ENCODE measurements around the gene TCTN2.
A peak's percentile ranks its signal among the peaks of the same experiment; 100 is the strongest.

Gene TCTN2

DNA sequence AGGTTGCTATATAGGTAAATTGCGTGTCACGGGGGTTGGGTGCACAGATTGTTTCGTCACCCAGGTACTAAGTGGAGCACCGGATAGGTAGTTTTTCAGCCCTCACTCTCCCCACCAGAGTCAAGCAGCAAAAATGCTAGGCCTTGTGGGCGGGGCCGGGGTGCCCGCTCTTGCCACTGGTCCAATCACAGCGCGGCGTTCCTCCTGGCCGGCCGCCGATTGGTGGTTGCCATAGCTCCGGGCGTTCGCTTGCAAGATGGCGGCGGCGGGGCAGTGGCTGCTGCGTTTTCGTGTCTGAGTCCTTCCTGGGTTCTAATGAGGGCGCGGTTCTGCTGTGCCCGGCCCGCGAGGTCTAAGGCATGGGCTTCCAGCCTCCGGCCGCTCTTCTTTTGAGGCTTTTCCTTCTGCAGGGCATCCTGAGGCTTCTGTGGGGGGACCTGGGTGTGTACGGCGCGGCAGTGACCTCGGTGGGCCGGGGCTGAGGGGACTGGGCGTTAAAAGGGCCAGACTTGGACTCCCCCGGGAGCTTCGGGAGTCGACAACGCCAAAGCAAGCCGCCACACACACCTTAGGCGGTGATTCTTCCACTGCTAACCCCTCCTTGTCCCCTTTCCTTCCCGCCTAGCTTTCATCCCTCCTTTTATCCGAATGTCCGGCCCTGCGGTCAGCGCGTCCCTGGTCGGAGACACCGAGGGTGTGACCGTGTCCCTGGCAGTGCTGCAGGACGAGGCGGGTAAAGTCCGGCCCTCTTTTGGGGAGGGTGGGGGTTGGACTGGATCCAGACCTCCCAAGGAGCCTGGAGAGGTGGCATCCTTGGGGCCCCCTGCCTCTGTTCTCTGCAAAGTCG, at the start of gene TCTN2:
Gene TCTN2 (plus strand): TSS at position 232 of the 847 bp plus-strand sequence. CDS start 128 bp downstream, at position 360.
- DNase-seq (ENCODE audit: low read depth), result peak; percentile 93

DNA sequence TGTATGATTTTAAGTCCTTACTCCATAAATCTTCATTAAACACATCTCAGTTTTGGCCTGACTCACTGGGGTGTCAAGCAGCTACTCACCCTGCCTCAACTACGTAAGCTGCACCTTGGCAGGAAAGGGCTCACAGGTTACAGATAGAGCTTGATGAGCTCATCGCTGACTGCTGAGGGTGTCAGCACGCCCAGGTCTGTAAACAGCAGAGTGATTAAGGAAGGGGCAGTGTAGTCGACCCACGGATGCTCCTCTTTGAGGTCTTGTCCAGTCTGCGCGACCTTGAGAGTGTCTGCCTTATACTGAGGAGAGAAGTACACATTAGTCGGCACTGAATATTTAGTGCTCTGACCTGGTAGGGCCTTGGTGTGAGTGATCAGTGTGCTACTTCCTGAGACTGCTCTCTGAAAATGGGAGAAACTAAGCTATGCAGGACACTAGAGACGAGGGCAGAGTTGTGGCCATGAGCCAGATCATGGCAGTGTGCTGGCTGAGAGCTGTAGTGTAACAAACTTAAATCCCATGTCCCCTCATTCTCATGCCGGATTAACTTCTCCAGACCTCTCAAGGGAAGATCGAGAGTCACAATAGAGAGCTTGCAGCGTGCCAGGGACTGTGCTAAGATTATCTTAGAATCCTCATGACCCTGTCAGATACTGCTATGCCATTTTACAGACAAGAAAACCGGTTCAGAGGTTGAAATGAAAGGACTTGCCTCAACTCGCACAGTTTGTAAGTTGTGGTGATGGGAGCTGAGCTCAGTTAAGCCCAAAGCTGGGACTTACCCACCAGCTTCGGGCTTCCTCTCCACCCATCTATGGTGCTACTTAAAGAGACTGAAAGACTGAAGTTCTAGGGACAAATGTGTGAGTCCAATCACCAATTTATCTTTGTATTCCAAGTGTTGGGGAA, 49.0 kb upstream of the TCTN2 start:
- no peak for DNase-seq (ENCODE audit: low read depth)

DNA sequence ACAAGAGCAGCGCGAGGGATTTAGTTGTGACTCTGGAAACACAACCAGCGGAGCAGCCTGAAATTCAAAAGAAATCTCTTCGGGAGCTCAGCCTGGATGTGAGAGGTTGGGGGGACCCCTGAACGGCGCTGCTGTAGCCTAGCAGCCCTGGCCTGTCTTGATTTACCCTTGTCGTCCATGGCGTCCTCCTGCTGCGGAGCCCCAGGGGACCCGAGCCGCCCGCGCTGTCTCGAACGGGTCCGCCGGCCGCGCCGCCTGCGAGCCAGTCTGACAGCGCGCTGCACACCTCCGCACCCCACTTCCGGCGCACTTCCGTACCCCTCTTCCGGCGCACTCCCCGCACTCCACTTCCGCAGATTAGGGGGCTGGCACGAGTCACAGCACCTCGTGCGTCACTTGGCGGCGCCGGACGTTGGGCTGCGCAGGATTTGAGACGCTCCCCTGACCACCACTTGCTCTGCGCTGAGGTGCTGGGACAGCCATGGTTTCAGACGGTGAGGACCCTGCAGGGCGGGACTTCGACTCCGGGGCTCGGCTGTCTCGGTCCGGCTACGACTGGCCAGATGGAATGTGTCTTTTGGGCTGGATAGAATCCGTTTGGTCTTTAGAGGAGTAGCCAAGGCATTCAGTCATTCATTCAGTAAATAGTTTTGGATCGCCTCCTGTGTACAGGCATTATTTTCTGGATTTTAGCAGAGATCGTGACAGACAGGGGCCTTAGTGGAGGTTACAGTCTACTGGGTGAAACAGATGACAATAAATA, 37.4 kb upstream of the TCTN2 start, which contains the start of the genes EIF2B1 and GTF2H3:
Gene EIF2B1 (minus strand): TSS at position 308 of the 763 bp plus-strand sequence. CDS start 129 bp downstream, at position 179.
Gene GTF2H3 (plus strand): TSS at position 451 of the 763 bp plus-strand sequence. CDS start 31 bp downstream, at position 482.
- DNase-seq (ENCODE audit: low read depth), result peak; percentile 91

DNA sequence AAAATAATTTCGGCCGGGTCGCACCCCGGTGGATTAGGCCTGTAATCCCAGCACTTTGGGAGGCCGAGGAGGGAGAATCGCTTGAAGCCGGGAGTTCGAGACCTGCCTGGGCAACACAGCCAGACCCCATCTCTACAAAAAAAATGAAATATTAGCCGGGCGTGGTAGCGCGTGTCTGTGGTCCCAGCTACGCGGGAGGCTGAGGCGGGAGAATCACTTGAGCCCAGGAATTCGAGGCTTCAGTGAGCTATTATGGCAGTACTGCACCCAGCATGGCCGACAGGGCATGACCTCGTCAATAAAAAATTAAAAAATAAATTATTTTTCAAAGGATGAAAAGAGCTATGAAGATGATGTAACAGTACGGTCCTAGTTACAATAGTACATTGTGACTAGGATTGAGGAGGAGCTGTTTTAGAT, 36.8 kb upstream of the TCTN2 start:
- no peak for DNase-seq (ENCODE audit: low read depth)

DNA sequence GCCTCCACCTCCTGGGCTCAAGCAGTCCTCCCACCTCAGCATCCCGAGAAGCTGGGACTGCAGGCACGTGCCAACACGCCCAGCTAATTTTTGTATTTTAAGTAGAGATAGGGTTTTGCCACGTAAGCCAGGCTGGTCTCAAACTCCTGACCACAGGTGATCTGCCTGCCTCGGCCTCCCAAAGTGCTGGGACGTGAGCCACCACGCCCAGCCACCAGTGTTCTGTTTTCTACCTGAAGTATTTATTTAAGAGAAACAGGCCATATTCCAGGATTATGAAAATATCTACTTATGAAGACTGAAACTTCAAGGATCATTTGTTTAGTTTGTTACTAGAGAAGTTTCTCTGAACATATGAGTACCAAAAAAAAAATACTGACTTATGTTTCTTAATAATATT, 27.0 kb upstream of the TCTN2 start:
- DNase-seq (ENCODE audit: low read depth), result no peak

DNA sequence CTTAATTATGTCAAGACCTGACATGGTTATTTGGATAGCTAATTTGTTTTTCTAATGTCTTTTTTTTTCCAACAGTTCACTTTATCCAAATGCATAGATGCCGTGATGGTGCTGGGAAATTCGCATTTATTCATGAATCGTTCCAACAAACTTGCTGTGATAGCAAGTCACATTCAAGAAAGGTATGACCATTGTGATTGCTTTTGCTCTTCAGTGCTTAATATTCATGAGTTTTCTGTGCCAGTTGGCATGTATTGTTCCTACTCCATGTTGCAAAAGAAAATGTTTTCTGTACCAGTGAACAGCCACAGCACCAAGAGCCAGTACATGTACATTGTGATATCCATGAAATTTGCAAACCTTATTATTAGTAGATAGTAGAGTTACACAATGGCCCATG, 25.5 kb upstream of the TCTN2 start:
- DNase-seq (ENCODE audit: low read depth), result no peak

DNA sequence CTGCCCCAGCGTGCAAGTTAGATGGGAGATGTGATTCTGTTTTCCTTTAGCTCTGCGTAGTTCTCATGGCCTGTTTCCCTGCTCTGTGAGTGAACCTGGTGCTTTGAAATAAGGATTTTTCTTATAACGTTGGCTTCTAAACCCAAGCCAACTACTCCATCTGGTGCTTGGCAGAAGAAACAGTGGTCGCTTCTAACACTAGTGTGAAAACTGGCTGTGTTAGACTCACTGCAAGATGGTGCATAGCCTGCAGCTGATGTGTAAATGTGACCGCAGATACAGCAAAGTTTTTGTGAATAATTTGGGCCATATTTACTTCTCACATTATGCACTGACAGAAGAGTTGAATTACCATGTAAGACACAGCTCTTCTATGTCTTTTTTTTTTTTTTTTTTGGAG, 25.0 kb upstream of the TCTN2 start:
- no peak for DNase-seq (ENCODE audit: low read depth)

DNA sequence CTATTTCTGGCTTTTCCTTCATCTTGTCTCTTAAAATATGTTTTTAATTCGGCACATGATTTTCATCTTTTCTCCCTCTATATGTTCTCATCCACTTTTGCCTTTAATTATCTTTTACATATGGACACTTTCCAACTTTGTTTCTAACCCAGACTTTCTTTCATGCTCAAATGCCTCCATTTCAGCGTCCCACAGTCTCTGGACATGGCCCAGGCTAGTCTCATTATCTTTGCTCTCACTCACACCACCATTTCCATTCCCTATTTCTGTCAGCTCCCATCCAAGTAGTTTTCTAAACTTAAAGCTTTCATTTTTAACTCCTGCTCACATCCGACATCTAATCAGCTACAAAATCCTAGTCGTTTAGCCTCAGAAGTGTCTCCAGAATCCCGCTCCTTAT, 22.5 kb upstream of the TCTN2 start:
- DNase-seq (ENCODE audit: low read depth), result no peak

DNA sequence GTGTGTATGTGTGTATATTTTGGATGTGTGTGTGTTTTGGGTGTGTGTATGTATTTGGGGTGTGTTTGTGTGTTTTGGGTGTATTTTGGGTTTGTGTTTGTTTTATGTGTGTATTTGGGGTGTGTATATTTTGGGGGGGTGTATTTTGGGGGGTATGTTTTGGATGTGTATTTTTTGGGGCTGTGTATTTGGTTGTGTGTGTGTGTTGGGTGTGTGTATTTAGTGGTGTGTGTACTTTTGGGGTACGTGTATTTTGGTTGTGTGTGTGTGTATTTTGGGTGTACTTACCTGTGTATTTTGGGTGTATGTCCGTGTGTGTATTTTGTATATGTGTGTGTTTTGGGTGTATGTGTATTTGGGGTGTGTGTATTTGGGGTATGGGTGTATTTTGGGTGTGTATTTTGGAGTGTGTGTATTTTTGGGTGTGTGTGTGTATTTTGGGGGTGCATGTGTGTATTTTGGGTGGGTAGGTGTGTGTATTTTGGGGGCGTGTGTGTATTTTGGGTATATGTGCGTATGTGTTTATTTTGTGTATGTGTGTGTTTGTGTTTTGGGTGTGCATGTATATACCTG, 16.7 kb upstream of the TCTN2 start:
- DNase-seq (ENCODE audit: low read depth), result no peak

DNA sequence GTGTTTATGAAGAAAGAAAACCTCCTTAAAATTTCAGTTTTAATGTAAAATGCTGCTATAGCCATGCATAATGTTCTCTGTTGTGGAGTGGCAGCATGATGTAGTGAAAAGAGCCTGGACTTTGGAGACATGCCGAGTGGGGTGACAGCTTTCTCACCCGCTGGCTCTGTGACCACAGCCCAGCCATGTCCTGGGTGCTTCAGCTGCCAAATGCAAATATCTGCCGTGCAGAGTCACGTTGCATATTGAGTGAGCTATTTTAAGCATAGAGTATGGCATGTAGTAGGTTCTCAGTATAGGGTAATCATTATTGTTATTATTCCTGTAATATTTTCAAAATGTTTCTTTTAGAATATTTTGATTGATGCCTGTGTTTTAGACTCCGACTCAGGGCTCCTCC, 15.5 kb upstream of the TCTN2 start:
- no peak for DNase-seq (ENCODE audit: low read depth)

DNA sequence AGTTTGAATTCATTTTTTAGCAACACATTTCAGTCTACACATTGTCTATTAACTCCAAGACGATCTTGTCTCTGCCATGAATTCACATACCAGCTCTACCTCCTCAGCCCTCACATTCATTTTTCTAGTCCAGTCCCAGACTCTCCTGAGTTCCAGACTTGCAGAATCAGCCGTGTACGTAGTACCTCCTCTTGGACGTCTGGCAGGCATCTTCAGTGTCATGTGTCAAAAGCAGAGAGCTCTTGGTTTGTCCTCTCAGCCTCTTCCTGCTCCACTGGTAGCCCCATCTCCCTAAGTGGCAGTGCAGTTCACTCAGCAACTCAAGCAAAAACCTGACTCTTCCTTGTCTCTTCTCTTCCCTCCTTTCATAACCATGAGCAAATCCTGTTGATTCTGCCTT, 14.5 kb upstream of the TCTN2 start:
- no peak for DNase-seq (ENCODE audit: low read depth)

DNA sequence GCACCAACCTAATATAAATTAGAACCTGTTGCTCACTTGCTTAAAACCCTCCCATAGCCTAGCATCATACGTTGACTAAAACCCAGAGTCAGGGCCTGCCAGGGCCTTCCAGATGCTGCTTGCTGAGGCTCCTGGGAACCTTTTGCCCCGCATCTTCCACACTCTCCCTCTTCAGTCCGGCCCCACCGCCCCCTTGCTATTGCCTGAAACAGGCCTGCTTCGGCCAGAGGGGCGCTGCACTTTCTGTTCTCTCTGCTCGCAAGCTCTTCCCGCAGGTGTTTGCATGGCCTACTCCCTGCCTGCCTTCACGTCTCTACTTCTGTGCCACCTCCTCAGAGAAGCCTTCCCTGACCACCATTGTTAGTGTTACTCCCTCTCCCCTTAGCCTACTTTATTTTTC, 13.7 kb upstream of the TCTN2 start:
- DNase-seq (ENCODE audit: low read depth), result no peak

DNA sequence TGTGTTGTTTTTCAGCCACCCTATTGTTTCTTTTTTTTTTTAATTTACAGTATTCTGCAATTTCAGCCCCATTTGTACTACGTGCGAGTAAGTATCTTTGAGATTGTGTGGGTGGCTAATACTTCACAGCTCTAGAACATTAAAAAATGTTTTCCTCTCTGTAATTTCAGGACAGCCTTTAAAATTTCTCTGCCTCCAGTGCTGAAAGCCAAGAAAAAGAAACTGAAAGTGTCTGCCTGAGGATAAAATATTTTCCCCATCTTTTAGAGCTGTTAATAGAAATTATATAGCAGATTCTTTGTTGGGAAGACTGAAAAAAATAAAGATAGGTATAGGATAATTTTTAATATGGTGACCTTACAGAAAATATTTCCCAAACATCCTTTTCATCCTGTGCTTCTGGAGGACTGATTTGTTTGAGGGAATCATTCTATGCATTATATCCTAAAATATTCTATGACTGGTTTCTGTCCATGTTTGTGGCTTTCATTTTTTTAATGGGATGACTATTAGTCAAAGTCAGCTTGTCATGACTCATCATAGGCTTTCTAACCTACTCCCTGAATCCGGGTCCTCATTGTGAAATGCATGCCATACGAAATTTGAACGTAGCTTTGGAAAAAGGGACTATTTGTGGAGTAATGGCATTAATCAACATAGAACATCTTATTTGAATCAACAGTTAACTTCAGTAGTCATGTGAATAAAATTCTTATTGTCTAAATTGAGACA, 10.8 kb upstream of the TCTN2 start:
- DNase-seq (ENCODE audit: low read depth), result no peak

DNA sequence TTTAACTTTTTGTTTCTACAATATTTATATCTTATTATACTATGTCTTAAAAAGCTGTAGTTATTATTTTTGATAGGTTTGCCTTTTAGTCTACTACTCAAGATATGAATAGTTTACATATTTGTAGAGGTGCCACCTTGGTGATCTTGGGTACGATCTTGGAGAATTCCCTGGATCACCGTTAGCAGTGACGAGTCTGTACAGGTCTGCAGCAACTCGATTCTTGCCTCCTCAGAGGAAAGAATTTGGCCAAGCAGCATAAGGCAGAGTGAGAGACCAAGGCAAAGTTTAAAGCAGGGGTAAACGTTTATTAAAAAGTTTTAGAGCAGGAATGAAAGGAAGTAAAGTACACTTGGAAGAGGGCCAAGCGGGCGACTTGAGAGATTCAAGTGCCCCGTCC, 3.1 kb upstream of the TCTN2 start:
- no peak for DNase-seq (ENCODE audit: low read depth)

DNA sequence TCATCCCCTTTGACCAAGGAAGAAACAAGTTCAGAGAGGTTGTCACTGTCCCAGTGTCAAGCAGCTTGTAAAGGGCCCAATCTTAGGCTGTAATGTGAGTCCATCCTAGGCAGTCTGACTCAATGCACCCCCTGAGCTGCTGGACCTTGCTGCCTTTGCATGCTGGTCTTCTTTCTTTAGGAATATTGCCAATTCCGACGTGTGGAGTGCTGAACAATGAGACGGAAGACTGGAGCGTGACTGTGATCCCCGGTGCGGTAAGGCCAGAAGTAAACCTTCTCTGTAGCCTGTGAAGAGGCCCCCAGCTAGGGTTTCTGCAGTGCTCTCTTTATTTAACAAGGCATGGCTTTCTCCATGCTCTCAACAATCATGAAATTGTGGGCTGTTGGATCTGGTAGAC, 963 bp downstream of the TCTN2 start:
- no peak for DNase-seq (ENCODE audit: low read depth)

DNA sequence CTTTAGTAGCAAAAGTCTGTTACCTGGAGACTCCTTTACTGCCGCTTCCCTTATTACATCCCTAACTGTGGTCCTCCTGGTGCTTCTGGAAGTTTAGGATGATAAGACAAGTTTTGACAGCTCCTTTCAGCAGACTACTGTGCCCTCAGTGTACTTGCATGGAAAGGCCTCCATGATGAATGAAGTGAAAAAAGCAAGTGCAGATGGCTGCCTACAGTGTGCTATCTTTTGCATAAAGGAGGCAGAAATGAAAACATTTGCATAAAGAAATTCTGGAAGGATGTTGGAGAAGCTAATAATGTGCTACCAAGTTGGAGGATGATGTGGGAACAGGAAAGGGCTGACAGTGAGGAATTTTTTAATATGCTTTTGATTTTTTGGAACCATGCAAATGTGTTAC, 4.5 kb downstream of the TCTN2 start:
- DNase-seq (ENCODE audit: low read depth), result no peak

DNA sequence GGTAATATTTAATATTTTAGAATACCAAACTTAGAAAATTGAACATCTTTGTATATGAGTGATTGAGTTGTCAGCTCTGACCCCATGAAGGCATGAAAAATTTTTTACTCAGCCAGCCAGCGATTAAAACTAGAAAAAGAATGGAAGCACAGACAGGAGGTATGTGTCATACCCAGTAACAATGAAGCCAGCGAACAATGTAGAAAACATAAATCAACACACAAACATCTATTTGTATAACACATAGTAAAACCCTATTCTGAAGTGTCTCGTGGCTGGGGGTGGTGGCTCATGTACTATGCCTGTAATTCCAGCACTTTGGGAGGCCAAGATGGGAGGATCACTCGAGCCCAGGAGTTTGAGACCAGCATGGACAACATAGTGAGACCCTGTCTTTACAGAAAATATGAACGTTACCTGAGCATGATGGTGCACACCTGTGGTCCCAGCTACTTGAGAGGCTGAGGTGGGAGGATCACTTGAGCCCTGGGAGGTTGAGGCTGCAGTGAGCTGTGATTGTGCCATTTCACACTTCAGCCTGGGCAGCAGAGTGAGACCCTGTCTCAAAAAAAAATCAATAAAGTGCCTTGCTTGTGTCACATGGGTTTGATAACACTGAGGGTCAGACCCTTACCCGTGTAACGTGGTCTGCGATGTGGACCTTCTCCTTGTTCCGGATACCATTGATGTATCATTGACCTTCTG, 5.9 kb downstream of the TCTN2 start:
- DNase-seq (ENCODE audit: low read depth), result no peak

DNA sequence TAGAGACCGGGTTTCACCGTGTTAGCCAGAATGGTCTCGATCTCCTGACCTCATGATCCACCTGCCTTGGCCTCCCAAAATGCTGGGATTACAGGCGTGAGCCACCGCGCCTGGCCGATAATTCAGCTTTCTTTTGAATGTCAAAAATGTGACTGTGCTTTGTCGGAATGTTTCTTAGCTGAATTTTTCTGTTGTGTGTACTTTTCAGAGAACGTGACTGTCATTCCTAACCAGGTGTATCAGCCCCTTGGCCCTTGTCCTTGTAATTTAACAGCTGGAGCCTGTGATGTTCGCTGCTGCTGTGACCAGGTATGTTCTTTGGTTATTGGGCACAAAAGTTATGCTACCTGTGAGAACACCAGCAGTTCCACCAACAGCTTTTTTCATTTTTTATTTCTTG, 8.1 kb downstream of the TCTN2 start:
- DNase-seq (ENCODE audit: low read depth), result no peak

DNA sequence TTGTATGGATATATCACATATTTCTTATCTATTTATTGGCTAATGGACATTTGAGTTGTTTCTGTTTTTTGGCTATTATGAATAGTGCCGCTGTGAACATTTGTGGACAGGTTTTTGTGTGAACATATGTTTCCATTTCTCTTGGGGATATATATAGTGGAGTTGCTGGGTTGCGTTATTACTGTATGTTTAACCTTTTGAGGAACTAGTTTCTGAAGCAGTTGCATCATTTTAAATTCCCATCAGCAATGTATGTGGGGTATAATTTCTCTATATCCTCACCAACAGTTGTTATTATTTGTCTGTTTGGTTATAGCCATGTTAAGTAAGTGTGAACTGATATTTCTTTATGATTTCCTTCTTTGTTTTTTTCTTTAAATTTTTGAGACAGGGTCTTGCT, 10.7 kb downstream of the TCTN2 start:
- no peak for DNase-seq (ENCODE audit: low read depth)

DNA sequence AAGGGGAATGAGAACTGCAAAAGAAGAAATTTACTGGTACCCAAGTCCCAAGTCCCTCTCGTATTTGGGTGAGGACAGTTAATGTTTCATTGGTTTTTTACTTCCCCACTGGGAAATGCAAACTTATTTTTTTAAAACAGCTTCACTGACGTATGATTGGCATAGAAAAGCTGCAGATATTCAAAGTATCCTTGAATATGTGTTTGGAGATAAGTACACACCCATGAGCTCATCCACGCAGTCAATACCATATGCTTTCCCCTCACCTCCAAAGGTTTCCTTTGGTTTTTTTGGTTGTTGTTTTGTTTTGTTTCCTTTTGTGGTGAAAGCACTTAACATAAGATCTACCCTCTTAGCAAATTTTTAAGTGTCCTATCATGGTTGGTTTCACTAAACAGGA, 13.1 kb downstream of the TCTN2 start:
- DNase-seq (ENCODE audit: low read depth), result no peak
